Peyer's patch (tissue), 4 donors: Measurements from ENCODE around the gene SPAG4. TPM values are rescaled to one million over a fixed set of nuclear protein-coding genes. Genes with fewer than 3 reads are reported as not detected.

Experiments used
- DNase-seq, 3 donors: peaks; one replicate each; pipeline ENCODE4 v3.0.0-alpha.2; 2017 to 2019
- H3K27ac ChIP-seq, 4 donors: fragments of 200-600 bp; sonication (generic); one replicate each; pipeline ENCODE4 v1.5.1; 2016 to 2019
- H3K27me3 ChIP-seq, 2 donors: fragments of 200-600 bp; sonication (generic); one replicate each; pipeline ENCODE4 v1.5.1; 2019
- H3K36me3 ChIP-seq, 3 donors: fragments of 200-600 bp; sonication (generic); one replicate each; pipeline ENCODE4 v1.5.1; 2016 to 2019
- H3K4me1 ChIP-seq, 4 donors: fragments of 200-600 bp; sonication (generic); one replicate each; pipeline ENCODE4 v1.5.1; 2016 to 2019
- H3K4me3 ChIP-seq, 4 donors: fragments of 200-600 bp; sonication (generic); 1 replicate in 3 of 4; 2 replicates in 1 of 4; pipeline ENCODE4 v1.5.1; 2016 to 2019; ENCODE audit warnings: mild to moderate bottlenecking in 1 of 4
- H3K9me3 ChIP-seq, 4 donors: fragments of 200-600 bp; sonication (generic); one replicate each; pipeline ENCODE4 v1.5.1; 2016 to 2019; ENCODE audit warnings: mild to moderate bottlenecking in 1 of 4
- CTCF ChIP-seq, 6 experiments: fragments of 450-650 bp in 4 of 6; fragments of 200-600 bp in 2 of 6; sonication (generic) in 1 of 6; IDR thresholded peaks; one replicate each; pipeline ENCODE4 v1.5.1; 2017 to 2019; ENCODE audit warnings: antibody characterized with exemption in 6 of 6, mild to moderate bottlenecking in 3 of 6, moderate library complexity in 1 of 6
- POLR2A ChIP-seq, 2 donors: fragments of 450-650 bp; IDR thresholded peaks; one replicate each; pipeline ENCODE4 v1.5.1; 2017; ENCODE audit warnings: antibody characterized with exemption in 2 of 2, mild to moderate bottlenecking in 2 of 2, moderate library complexity in 2 of 2
- total RNA-seq, 4 donors: library from RNA; depleted of rRNA; stranded (reverse); fragments of >200 nt; gene quantifications; one replicate each; pipeline ENCODE4 v1.1.0, GENCODE V29; 2016

The SPAG4 gene
- total RNA-seq, 4 donors from 2014 or later = 10.7 to 28.1 TPM; not detected in 2

GRCh38 chr20:35653430-35653734, 37.8 kb downstream of the SPAG4 start:
- DNase-seq = no peak
- Histone ChIP-seq H3K4me3 (no peak overlapping the region), H3K36me3 (peaks cover 0 to 36% (median 0%) of the 10 kb centered on the region in 3 donors), H3K9me3 (no peaks in the 10 kb centered on the region), H3K27me3 (no peaks in the 10 kb centered on the region), H3K27ac (no peak overlapping the region), H3K4me1 (peaks cover 0 to 14% (median under 1%) of the 10 kb centered on the region in 4 donors)
- TF ChIP-seq CTCF (IDR thresholded peaks at IDR 0.05) = no peak
- TF ChIP-seq POLR2A (IDR thresholded peaks at IDR 0.05) = no peak

- no peak overlapping the region for H3K27ac ChIP-seq
- H3K4me3 ChIP-seq = no peak overlapping the region
- TF ChIP-seq POLR2A (IDR thresholded peaks at IDR 0.05) = no peak
- TF ChIP-seq CTCF (IDR thresholded peaks at IDR 0.05) = no peak
- H3K9me3 ChIP-seq = no peaks in the 10 kb centered on the region
- no peaks in the 10 kb centered on the region for H3K27me3 ChIP-seq
- peaks cover 0 to 14% (median 2%) of the 10 kb centered on the region in 4 donors for H3K4me1 ChIP-seq
- no peak for DNase-seq
- H3K36me3 ChIP-seq = peaks cover 0 to 36% (median 0%) of the 10 kb centered on the region in 3 donors
Measured at GRCh38 chr20:35653893-35654292, 38.3 kb downstream of the SPAG4 start.

- Histone ChIP-seq H3K36me3 (peaks cover 0 to 36% (median 0%) of the 10 kb centered on the region in 3 donors), H3K9me3 (no peaks in the 10 kb centered on the region), H3K27me3 (no peaks in the 10 kb centered on the region), H3K4me1 (peaks cover 0 to 14% (median 2%) of the 10 kb centered on the region in 4 donors), H3K4me3 (no peak overlapping the region), H3K27ac (no peak overlapping the region)
- DNase-seq = no peak
- TF ChIP-seq CTCF (IDR thresholded peaks at IDR 0.05) (no peak), POLR2A (IDR thresholded peaks at IDR 0.05) (no peak)
Measured at GRCh38 chr20:35654415-35654814, 38.8 kb downstream of the SPAG4 start.

- no peaks in the 10 kb centered on the region for H3K9me3 ChIP-seq
- DNase-seq = no peak
- no peak overlapping the region for H3K4me3 ChIP-seq
- peaks cover 0 to 35% (median 5%) of the 10 kb centered on the region in 4 donors for H3K4me1 ChIP-seq
- peaks cover 0 to 36% (median 0%) of the 10 kb centered on the region in 3 donors for H3K36me3 ChIP-seq
- H3K27me3 ChIP-seq = no peaks in the 10 kb centered on the region
- no peak overlapping the region for H3K27ac ChIP-seq
- no peak for TF ChIP-seq CTCF (IDR thresholded peaks at IDR 0.05)
- no peak for TF ChIP-seq POLR2A (IDR thresholded peaks at IDR 0.05)
Measured at GRCh38 chr20:35657271-35657670, 41.6 kb downstream of the SPAG4 start.

GRCh38 chr20:35660122-35660937, 44.7 kb downstream of the SPAG4 start:
- H3K27ac ChIP-seq = no peak overlapping the region

More at GRCh38 chr20:35660122-35660937, 44.7 kb downstream of the SPAG4 start:
- peaks cover 0 to 7% (median 0%) of the 10 kb centered on the region in 3 donors for H3K36me3 ChIP-seq
- no peak for DNase-seq
- peaks cover 0 to 44% (median 11%) of the 10 kb centered on the region in 4 donors for H3K4me1 ChIP-seq
- H3K4me3 ChIP-seq = no peak overlapping the region
- H3K27me3 ChIP-seq = no peaks in the 10 kb centered on the region
- TF ChIP-seq POLR2A (IDR thresholded peaks at IDR 0.05) (no peak), CTCF (IDR thresholded peaks at IDR 0.05) (no peak)
- H3K9me3 ChIP-seq = no peaks in the 10 kb centered on the region
